Breast epithelium (tissue), 4 donors: ENCODE measurements around the gene TKT. TPM values are rescaled to one million over a fixed set of nuclear protein-coding genes. Genes with fewer than 3 reads are reported as not detected.

Experiments
- DNase-seq, 2 donors: peaks; one replicate each; pipeline ENCODE4 v3.0.0-alpha.2; 2019; ENCODE audit warnings: low spot score in 2 of 2
- H3K27ac ChIP-seq, 2 donors: fragments of 200-600 bp; sonication (generic) in 1 of 2; one replicate each; pipeline ENCODE4 v1.5.1; 2016 to 2019; ENCODE audit warnings: mild to moderate bottlenecking in 1 of 2
- H3K27me3 ChIP-seq, 2 donors: fragments of 200-600 bp; sonication (generic) in 1 of 2; one replicate each; pipeline versions ENCODE4 v1.5.1 to v1.6.0; 2017 to 2019; ENCODE audit warnings: control low read depth in 1 of 2, mild to moderate bottlenecking in 1 of 2
- H3K36me3 ChIP-seq: fragments of 200-600 bp; one replicate; pipeline ENCODE4 v1.5.1; 2019
- H3K4me1 ChIP-seq, 2 donors: fragments of 200-600 bp; sonication (generic); one replicate each; pipeline ENCODE4 v1.5.1; 2016 to 2019; ENCODE audit warnings: control low read depth in 1 of 2
- H3K4me3 ChIP-seq, 3 donors: fragments of 200-600 bp; sonication (generic); 1 replicate in 2 of 3; 2 replicates in 1 of 3; pipeline ENCODE4 v1.5.1; 2016 to 2019; ENCODE audit warnings: mild to moderate bottlenecking in 3 of 3, moderate library complexity in 2 of 3
- H3K9me3 ChIP-seq, 2 donors: fragments of 200-600 bp; sonication (generic) in 1 of 2; one replicate each; pipeline ENCODE4 v1.5.1; 2016 to 2019; ENCODE audit warnings: control low read depth in 1 of 2
- POLR2A ChIP-seq: fragments of 450-650 bp; IDR thresholded peaks from one replicate; pipeline ENCODE4 v1.6.1; 2016; ENCODE audit warnings: antibody characterized with exemption, mild to moderate bottlenecking, moderate library complexity
- POLR2AphosphoS5 ChIP-seq, 3 donors: sonication (generic); formaldehyde crosslinking; IDR thresholded peaks; one replicate each; pipeline ENCODE4 v1.6.1; 2017; ENCODE audit warnings: antibody characterized with exemption in 3 of 3
- intact Hi-C: fragments of 100-400 bp; cut with DNase I; formaldehyde crosslinking; loops from one replicate; pipeline ENCODE4 v1.15.1; 2023; ENCODE audit warnings: low total_unique reads
- total RNA-seq, 3 donors: library from RNA; depleted of rRNA; stranded (reverse); fragments of >200 nt; gene quantifications; one replicate each; pipeline ENCODE4 v1.1.0, GENCODE V29; 2016
- TF ChIP-seq, protein P1 (sequence below), 3 donors: fragments of 450-650 bp; IDR thresholded peaks; one replicate each; pipeline ENCODE4 v1.5.1; 2016 to 2017; ENCODE audit warnings: antibody characterized with exemption in 3 of 3, mild to moderate bottlenecking in 3 of 3, moderate library complexity in 3 of 3

TKT gene
- total RNA-seq, 3 donors from 2014 or later: 130 to 273 (median 131) TPM

DNA sequence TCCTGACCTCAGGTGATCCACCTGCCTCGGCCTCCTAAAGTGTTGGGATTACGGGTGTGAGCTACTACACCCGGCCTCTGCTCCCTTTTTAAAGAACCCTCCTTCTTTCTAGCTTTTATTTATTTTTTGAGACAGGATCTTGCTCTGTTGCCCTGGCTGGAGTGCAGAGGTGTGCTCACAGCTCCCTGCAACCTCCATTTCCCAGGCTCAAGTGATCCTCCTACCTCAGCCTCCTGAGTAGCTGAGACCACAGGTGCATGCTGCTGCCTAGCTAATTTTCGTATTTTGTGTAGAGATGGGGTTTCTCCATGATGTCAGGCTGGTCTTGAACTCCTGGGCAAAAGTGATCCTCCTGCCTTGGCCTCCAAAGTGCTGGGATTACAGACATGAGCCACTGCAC lies 34.5 kb downstream of the TKT start:
- H3K27ac ChIP-seq: no peak overlapping the region
- H3K4me1 ChIP-seq: no peaks in the 10 kb centered on the region
- H3K9me3 ChIP-seq: no peaks in the 10 kb centered on the region
- TF ChIP-seq POLR2A: no peak
- no peak for TF ChIP-seq POLR2AphosphoS5 (IDR thresholded peaks at IDR 0.05)
- TF ChIP-seq, protein P1, sequence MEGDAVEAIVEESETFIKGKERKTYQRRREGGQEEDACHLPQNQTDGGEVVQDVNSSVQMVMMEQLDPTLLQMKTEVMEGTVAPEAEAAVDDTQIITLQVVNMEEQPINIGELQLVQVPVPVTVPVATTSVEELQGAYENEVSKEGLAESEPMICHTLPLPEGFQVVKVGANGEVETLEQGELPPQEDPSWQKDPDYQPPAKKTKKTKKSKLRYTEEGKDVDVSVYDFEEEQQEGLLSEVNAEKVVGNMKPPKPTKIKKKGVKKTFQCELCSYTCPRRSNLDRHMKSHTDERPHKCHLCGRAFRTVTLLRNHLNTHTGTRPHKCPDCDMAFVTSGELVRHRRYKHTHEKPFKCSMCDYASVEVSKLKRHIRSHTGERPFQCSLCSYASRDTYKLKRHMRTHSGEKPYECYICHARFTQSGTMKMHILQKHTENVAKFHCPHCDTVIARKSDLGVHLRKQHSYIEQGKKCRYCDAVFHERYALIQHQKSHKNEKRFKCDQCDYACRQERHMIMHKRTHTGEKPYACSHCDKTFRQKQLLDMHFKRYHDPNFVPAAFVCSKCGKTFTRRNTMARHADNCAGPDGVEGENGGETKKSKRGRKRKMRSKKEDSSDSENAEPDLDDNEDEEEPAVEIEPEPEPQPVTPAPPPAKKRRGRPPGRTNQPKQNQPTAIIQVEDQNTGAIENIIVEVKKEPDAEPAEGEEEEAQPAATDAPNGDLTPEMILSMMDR (IDR thresholded peaks at IDR 0.05): no peak
- H3K27me3 ChIP-seq: no peaks in the 10 kb centered on the region
- H3K36me3 ChIP-seq: peaks cover under 1% of the 10 kb centered on the region
- no peak overlapping the region for H3K4me3 ChIP-seq
- intact Hi-C loops: no loop called here
- no peak for DNase-seq

DNA sequence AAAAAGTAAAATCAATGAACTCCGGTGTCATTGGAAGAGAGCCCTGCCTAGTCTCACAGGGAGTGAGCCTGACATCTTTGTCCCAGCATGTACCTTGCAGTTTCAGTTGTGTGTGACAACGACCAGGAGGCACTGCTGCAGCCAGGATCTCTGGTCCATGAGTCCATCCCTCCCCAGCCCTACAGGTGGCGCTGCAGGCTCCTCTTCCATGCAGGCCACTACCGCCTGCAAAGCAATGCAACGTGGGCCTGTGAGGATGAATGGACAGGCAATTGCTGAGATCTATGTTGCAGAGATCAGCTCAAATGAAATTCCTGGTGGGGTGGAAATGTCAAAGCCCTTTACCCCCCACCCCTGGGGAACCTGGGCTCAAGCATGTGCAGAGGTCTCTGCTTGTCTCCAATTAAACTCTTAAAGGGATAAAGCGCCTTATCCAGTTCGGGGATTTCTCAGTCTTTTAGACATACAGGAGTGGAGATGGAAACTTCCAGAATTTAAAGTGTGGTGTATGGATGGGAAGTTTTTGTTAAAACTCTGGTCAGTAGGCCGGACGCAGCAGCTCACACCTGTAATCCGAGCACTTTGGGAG lies 35.8 kb downstream of the TKT start:
- no peak overlapping the region for H3K4me3 ChIP-seq
- TF ChIP-seq, protein P1 (IDR thresholded peaks at IDR 0.05): peak; percentile 45 to 81 (median 77)
- TF ChIP-seq POLR2A: no peak
- TF ChIP-seq POLR2AphosphoS5 (IDR thresholded peaks at IDR 0.05): no peak
- intact Hi-C loops: no loop called here
- no peaks in the 10 kb centered on the region for H3K4me1 ChIP-seq
- peak; percentile 55 to 81 for DNase-seq
- no peaks in the 10 kb centered on the region for H3K27me3 ChIP-seq
- no peak overlapping the region for H3K27ac ChIP-seq
- no peaks in the 10 kb centered on the region for H3K9me3 ChIP-seq
- H3K36me3 ChIP-seq: no peaks in the 10 kb centered on the region

DNA sequence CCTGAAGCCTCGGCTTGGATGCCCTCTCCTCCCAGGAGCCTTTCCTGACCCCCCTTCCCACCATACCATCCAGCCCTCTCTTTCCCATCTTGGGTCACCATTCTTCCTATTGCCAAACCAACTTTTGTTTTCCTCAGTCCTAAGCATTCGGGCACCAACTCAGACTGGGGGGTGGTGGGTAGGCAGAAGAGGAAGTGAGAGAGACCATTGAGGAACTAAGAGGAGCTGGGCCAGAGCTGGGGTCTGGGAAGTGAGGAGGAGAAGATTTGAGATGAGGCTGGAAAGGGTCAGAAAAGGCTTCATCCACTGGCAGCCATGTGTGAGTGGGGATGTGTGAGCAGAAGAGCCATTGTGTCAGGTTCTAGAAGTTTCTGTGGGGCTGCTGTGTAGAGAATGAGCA lies 37.7 kb downstream of the TKT start:
- intact Hi-C loops: no loop called here
- no peak for DNase-seq
- TF ChIP-seq, protein P1 (IDR thresholded peaks at IDR 0.05): no peak
- no peak for TF ChIP-seq POLR2AphosphoS5 (IDR thresholded peaks at IDR 0.05)
- no peak for TF ChIP-seq POLR2A

DNA sequence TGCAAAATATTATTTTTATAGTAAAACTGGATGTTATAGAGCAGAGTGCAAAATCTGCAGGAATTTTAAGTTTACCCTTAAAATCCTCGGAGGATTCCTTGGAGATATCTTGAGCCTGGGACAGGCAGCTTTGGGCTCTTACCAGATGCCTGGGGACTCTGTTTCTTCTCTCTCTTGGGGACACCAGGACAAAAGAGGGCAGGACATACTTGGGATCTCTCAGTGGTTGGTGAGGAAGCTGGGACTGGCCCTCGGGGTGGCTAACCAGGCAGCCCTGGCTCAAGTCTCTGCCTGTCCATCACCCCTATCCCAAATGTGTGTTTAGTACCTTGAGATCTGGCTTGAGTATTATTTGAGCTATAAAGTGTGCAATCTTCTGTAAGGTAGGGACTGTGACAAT lies 38.6 kb downstream of the TKT start:
- Histone ChIP-seq H3K4me1 (no peaks in the 10 kb centered on the region), H3K9me3 (no peaks in the 10 kb centered on the region), H3K36me3 (no peaks in the 10 kb centered on the region), H3K27ac (no peak overlapping the region), H3K4me3 (no peak overlapping the region), H3K27me3 (no peaks in the 10 kb centered on the region)
- DNase-seq: no peak
- intact Hi-C loops: no loop called here
- TF ChIP-seq POLR2AphosphoS5 (IDR thresholded peaks at IDR 0.05) (no peak), POLR2A (no peak)
- TF ChIP-seq, protein P1 (IDR thresholded peaks at IDR 0.05): no peak

More for the DNA sequence above, 37.7 kb downstream of the TKT start:
- H3K27me3 ChIP-seq: no peaks in the 10 kb centered on the region
- H3K9me3 ChIP-seq: no peaks in the 10 kb centered on the region
- H3K36me3 ChIP-seq: no peaks in the 10 kb centered on the region
- H3K4me1 ChIP-seq: no peaks in the 10 kb centered on the region
- H3K4me3 ChIP-seq: no peak overlapping the region
- H3K27ac ChIP-seq: no peak overlapping the region

DNA sequence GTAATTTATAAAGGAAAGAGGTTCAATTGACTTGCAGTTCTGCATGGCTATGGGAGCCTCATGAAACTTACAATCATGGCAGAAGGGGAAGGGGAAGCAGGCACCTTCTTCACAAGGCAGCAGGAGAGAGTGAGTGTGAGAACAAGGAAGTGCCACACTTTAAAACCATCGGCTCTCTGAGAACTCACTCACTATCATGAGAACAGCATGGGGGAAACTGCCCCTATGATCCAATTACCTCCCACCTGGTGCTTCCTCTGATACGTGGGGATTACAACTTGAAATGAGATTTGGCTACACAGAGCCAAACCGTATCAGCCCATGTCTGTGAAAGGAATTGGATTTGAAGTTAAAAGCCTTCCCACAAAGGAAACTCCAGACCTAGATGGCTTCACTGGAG lies 39.1 kb downstream of the TKT start:
- Histone ChIP-seq H3K4me1 (no peaks in the 10 kb centered on the region), H3K27ac (no peak overlapping the region), H3K27me3 (no peaks in the 10 kb centered on the region), H3K9me3 (no peaks in the 10 kb centered on the region), H3K36me3 (no peaks in the 10 kb centered on the region), H3K4me3 (no peak overlapping the region)
- intact Hi-C loops: no loop called here
- no peak for TF ChIP-seq POLR2AphosphoS5 (IDR thresholded peaks at IDR 0.05)
- no peak for TF ChIP-seq POLR2A
- TF ChIP-seq, protein P1 (IDR thresholded peaks at IDR 0.05): no peak
- DNase-seq: no peak
